ENCODE data around the gene KDM1A.

KDM1A gene

DNA sequence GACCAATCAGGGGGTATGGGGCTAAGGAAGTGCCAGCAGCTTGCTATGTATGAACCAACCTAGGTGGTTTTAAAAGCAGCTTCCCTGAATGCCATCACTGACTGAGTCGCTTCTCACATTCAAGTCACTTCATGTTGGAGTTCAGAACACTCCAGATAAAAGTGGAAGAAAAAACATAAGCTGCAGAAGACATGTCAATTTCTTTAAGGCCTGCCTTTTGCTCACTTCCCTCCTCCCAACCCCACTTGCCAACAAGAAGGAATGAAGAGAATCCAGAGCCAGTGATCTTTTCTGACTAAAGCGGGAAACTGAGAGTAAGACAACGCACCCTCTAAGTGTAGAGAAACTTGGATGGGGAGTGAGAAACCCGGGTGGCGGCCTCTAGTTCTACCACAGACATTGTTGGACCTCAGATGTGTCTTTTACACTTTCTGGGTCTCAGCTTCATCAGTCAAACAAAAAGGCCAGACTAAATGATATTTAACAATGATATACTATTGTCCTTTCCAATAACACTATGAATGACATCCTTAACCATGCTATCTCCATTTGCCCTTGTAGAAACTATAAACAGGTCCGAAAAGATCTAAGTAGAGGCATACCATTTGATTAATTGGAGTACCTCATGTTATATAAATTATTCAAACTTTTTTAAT, 95.3 kb downstream of the KDM1A start:
- no peak for DNase-seq

GRCh38 chr1:23116216-23116836, 97.1 kb downstream of the KDM1A start:
- DNase-seq, result no peak

DNA sequence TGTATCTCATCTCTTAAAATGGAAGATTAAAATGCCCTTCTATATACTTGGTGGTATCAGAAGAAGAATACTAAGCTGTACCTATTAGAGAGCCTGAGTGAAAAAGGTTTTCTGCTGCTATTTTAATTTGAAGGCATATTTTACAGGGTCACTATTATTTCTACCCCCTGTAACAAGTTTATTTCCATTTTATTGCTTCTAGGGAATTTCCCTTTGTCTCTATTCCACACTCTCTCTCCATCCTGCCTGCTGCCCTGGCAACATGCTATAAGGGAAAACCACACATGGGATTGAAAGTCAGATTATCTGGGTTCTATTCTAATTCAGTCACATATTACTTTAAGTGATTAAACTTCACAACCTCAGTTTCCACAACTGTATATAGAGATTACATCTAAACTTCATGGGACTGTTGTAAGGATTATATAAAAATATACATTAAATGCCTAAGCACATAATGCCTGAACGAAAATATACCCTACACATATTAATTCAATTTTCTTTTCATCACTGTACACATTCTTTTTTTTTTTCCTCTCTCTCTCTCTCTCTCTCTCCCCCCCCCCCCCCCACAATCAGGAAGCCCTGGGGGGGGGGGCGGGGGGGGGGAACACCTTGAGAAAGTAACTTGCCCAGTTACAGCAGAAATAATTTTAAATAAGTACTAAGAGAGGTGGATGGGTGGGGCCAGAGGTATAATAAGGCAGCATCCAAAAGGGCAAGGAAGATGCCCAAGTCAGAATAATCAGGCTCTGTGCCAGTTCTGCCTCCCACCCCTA, 97.8 kb downstream of the KDM1A start:
- no peak for DNase-seq

GRCh38 chr1:23118407-23118806, 99.1 kb downstream of the KDM1A start:
- no peak for DNase-seq

GRCh38 chr1:23118957-23119792, 99.9 kb downstream of the KDM1A start:
- peak in 1 of 3 experiments; percentile 6 for DNase-seq

DNA sequence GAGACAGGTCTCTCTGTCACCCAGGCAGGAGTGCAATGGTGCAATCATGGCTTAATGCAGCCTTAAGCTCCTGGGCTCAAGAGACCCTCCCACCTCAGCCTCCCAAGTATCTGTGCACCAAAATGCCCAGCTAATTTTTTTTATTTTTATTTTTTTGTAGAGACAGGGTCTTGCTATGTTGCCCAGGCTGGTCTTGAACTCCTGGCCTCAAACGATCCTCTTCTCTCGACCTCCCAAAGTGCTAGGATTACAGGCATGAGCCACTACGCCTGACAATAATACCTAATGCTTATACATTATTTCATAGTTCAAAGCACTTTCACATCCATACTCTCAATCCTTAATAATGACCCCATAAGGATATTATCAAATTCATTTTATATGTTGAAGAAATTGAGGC, 101.1 kb downstream of the KDM1A start:
- no peak for DNase-seq

DNA sequence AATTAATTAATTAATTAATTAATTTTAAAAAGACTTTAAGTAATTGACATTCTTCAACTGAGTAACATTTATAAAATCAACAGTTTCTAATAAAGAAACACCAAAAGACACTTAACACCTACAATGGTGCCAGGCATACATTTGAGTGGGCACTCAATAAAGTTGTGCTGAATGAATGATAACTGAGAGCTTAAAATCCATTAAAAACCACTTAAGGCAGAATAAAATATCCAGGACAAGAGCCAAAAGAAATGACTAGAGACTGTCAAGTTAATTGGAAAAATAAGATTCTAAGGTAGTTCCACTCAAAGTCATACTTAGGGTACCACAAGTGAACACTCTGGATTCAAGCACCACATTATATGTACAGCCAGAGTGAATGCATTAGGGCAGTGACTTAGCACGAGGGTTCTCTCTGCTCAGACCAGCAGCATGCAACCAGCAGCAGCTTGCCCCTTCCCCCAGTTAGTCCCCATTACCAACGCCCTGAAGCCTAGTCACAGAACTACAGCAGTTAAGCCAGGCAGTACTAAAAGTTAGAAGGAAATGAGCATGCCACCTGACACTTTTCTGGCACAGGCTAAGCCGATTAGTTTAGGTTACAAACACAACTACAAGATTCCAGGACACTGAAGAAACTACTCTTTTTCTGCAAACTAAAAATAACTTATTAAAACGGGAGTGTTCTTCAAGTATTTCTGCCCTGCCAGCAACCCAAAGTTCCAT, 102.9 kb downstream of the KDM1A start:
- DNase-seq, result peak in 1 of 3 experiments; percentile 32

DNA sequence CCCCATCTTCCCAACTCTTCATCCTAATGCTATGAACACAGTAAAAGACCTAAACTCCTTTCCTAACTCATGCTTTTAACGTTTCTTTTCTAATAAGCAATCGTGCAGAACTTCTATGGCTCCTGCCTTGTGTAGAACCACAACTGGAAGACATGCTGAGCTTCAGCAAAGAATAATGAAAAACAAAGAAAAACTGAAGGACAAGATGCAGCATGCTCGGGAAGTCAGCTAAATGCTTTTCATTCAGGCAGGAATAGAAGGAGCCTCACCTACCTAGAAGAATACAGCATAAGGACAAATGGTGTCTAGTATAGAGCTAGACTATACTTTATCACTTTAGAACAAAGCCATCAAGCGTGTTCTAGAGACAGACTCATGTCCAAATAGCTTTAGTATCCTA, 103.5 kb downstream of the KDM1A start:
- DNase-seq, result no peak

DNA sequence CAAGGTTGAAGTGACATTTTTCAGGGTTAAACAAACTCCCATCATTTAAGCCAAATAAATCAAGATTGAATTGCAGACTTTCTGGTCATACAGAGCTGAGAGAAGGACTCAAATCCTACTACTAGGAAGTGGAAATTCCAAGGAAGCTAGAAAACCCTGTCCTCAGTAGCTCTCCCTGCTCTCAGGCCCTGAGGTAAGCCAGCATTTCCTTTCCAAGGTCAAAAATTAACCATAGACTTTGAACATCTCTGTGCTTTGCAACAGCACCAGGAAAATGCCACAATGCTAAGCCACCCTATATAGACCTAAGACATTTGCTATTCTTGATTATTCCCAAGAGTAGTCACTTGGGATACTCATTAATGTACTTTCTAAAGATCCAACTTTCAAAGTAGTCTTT, 104.3 kb downstream of the KDM1A start:
- no peak for DNase-seq

GRCh38 chr1:23124259-23125026, 105.2 kb downstream of the KDM1A start:
- DNase-seq, result no peak

DNA sequence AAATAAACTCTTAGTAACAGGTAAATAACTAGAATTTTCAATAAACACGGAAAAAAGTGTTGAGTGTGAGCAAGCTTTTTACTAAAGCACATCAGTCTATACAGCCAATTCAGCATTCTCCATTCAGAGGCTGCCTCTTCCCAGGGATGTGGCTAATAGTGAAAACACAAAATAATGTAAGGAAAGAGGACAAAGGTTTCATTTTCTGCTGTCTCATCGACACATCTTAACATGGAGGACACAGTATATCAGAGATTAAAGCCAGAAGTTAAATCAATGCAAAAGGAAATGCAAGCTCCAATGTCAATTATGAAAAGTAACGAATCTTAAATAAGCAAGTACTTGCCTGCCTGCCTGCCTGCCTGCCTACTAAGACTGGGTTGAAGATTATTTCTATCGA, 106.2 kb downstream of the KDM1A start:
- DNase-seq, result no peak

DNA sequence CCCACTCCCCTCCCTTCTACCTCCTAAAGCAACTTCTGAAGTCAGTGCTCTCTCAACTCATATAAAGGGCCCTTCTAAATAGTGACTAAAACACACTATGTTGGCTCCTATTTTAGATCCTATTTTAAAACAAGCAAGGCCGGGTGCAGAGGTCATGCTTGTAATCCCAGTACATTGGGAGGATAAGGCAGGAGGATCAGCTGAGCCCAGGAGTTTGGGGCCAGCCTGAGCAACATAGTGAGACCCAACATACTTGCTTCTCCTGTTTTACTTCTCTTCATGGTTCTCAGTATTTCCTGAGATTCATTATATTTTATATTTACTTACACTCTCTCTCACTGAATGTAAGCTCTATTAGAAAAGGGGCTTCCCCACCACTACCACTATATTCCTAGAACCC, 106.9 kb downstream of the KDM1A start:
- DNase-seq, result no peak

DNA sequence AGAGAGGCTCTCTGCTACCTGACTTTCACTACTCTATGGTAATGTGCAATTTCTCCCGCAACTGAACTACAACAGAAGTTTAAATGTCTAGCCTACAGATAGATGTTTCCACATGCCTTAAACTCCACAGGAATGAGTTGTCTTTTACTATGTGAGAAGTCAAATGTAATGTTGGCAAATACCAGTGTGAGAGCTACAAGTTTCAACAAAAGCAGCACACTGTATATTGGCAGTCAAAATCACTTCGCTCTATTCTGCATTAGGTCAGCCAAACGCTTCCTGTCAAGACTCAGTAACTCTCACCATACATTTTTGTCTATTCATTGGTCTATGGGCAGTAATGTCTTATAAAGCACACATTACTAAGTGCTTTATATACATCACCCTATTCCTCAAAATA, 107.5 kb downstream of the KDM1A start:
- DNase-seq, result no peak

GRCh38 chr1:23129846-23130245, 110.6 kb downstream of the KDM1A start:
- no peak for DNase-seq

DNA sequence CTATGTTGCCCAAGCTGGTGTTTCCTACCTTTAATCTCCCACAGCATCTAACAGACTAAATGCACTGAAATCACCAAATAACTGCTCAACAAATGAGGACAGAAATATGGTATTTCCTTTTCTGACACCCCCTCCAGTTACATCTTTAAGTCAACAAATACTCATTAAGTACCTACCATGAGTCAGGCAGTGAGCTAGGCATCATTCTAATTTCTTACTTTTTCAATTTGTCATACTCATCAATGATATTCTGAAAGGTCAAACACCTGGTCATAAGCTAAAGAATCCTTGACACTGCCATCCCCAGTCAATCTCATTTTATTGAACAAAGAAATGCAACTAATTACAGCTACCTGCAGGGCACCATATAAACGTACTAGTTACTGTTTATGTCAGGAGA, 112.8 kb downstream of the KDM1A start:
- no peak for DNase-seq
